HepG2 (cell line): ENCODE data around the gene SPATA21. TPM values are rescaled to one million over a fixed set of nuclear protein-coding genes. Genes with fewer than 3 reads are reported as not detected.

Experiments
- ARID5B ChIP-seq: IDR thresholded peaks from 2 replicates; pipeline ENCODE4 v1.4.0; 2020; ENCODE audit warnings: mild to moderate bottlenecking, missing genetic modification reagents
- ELF3 ChIP-seq: IDR thresholded peaks from 2 replicates; pipeline ENCODE4 v1.6.1; 2016; ENCODE audit warnings: missing genetic modification reagents, missing compliant biosample characterization
- GFI1 ChIP-seq: sonication (generic); formaldehyde crosslinking; IDR thresholded peaks from 2 replicates; pipeline ENCODE4 v1.5.0; 2020; ENCODE audit warnings: missing genetic modification reagents, mild to moderate bottlenecking, borderline replicate concordance
- GZF1 ChIP-seq: sonication (generic); formaldehyde crosslinking; IDR thresholded peaks from 2 replicates; pipeline ENCODE4 v1.5.1; 2020; ENCODE audit warnings: mild to moderate bottlenecking, missing genetic modification reagents
- HOMEZ ChIP-seq: IDR thresholded peaks from 2 replicates; pipeline ENCODE4 v1.6.1; 2016; ENCODE audit warnings: low read depth
- KAT2B ChIP-seq: fragments of 150-350 bp; IDR thresholded peaks from 2 replicates; pipeline ENCODE4 v1.6.1; 2014; ENCODE audit warnings: low read depth, low read length, borderline replicate concordance
- MTERF4 ChIP-seq: sonication (generic); formaldehyde crosslinking; IDR thresholded peaks from 2 replicates; pipeline ENCODE4 v1.8.0; 2023; ENCODE audit warnings: mild to moderate bottlenecking, missing genetic modification reagents
- NFE2 ChIP-seq: sonication (generic); formaldehyde crosslinking; IDR thresholded peaks from 2 replicates; pipeline ENCODE4 v1.4.0; 2020; ENCODE audit warnings: missing genetic modification reagents
- PATZ1 ChIP-seq: sonication (generic); formaldehyde crosslinking; IDR thresholded peaks from 2 replicates; pipeline ENCODE4 v1.4.0; 2020; ENCODE audit warnings: missing genetic modification reagents
- PHF21A ChIP-seq: sonication (generic); formaldehyde crosslinking; IDR thresholded peaks from 2 replicates; pipeline ENCODE4 v1.5.0; 2020; ENCODE audit warnings: mild to moderate bottlenecking, missing genetic modification reagents
- YEATS2 ChIP-seq: sonication (generic); formaldehyde crosslinking; IDR thresholded peaks from 2 replicates; pipeline ENCODE4 v1.4.0; 2020; ENCODE audit warnings: missing genetic modification reagents, borderline replicate concordance
- ZNF414 ChIP-seq: sonication (generic); formaldehyde crosslinking; IDR thresholded peaks from 2 replicates; pipeline ENCODE4 v1.5.0; 2020; ENCODE audit warnings: missing genetic modification reagents
- ZNF615 ChIP-seq: sonication (generic); formaldehyde crosslinking; IDR thresholded peaks from 2 replicates; pipeline ENCODE4 v1.5.0; 2020; ENCODE audit warnings: mild to moderate bottlenecking, missing genetic modification reagents, borderline replicate concordance
- ZNF678 ChIP-seq: sonication (generic); formaldehyde crosslinking; IDR thresholded peaks from 2 replicates; pipeline ENCODE4 v1.4.0; 2020; ENCODE audit warnings: mild to moderate bottlenecking, missing genetic modification reagents
- ZNF761 ChIP-seq: sonication (generic); formaldehyde crosslinking; conservative IDR thresholded peaks from 2 replicates; pipeline ENCODE4 v1.4.0; 2020; ENCODE audit warnings: mild to moderate bottlenecking, missing genetic modification reagents
- ZNF816 ChIP-seq: sonication (generic); formaldehyde crosslinking; IDR thresholded peaks from 2 replicates; pipeline ENCODE4 v1.8.0; 2022; ENCODE audit warnings: missing genetic modification reagents, mild to moderate bottlenecking, borderline replicate concordance
- ZSCAN5A ChIP-seq: sonication (generic); formaldehyde crosslinking; IDR thresholded peaks from 2 replicates; pipeline ENCODE4 v1.8.0; 2022; ENCODE audit warnings: mild to moderate bottlenecking, missing genetic modification reagents, borderline replicate concordance
- polyA plus RNA-seq, 8 experiments: library from polyadenylated mRNA; depleted of rRNA in 3 of 8; stranded (reverse) in 7 of 8; unstranded in 1 of 8; fragments of >200 nt; fragmentation: Illumina TruSeq in 4 of 8; extraction: Trizol in 4 of 8; gene quantifications; 2 replicates each; pipeline versions ENCODE4 v1.2.1 to v1.2.3, GENCODE V29; 2011 to 2016; ENCODE audit warnings: low read depth in 4 of 8, missing spikeins in 1 of 8, mixed read lengths in 1 of 8; ENCODE audit not compliant: insufficient read depth in 1 of 8
- total RNA-seq, 5 experiments: library from RNA; depleted of rRNA; stranded (reverse); fragments of >200 nt; fragmentation: Illumina TruSeq; extraction: Trizol; gene quantifications; 2 replicates each; pipeline ENCODE4 v1.2.3, GENCODE V29; 2016; ENCODE audit warnings: low read depth in 1 of 5

The SPATA21 gene
- total and polyA plus RNA-seq, 2 of the 13 experiments (the other 11 are each of a cell fraction or from before 2014, with no cell fraction given): 0.80 to 1.4 TPM

GRCh38 chr1:16351994-16352841 is 85.0 kb downstream of the SPATA21 start, which contains the start of gene FBXO42 (continued):
- no peak for TF ChIP-seq ZNF414 (CRISPR knock-in tag)
- peak; percentile 25; the same call in 1 of the 2 replicates for TF ChIP-seq ELF3 (CRISPR knock-in tag)
- TF ChIP-seq ZNF761 (CRISPR knock-in tag): peak; percentile 75
- no peak for TF ChIP-seq NFE2 (CRISPR knock-in tag)
- 0 out of 2 replicates have a peak, but pooled peaks have one; percentile 9 for TF ChIP-seq ARID5B
- peak; percentile 72 for TF ChIP-seq PATZ1 (CRISPR knock-in tag)
- no peak for TF ChIP-seq ZNF615 (CRISPR knock-in tag)
- TF ChIP-seq KAT2B: no peak
- peak; percentile 68; the same call in 1 of the 2 replicates for TF ChIP-seq YEATS2 (CRISPR knock-in tag)
- no peak for TF ChIP-seq GZF1
- no peak; the same call in none of the 2 replicates for TF ChIP-seq MTERF4 (CRISPR knock-in tag)
- TF ChIP-seq HOMEZ: no peak
- TF ChIP-seq PHF21A (CRISPR knock-in tag): no peak
- no peak; the same call in 1 of the 2 replicates for TF ChIP-seq GFI1
- TF ChIP-seq ZNF678 (CRISPR knock-in tag): no peak
- TF ChIP-seq ZSCAN5A (CRISPR knock-in tag): peak; percentile 49; the same call in 1 of the 2 replicates
- no peak; the same call in 1 of the 2 replicates for TF ChIP-seq ZNF816 (CRISPR knock-in tag)
